ENCODE results near the gene TERT. TPM values are rescaled to one million over a fixed set of nuclear protein-coding genes. Genes with fewer than 3 reads are reported as not detected.
A peak's percentile ranks its signal among the peaks of the same experiment; 100 is the strongest.

Gene TERT
- total and polyA plus RNA-seq, 4 donors, result 0.06 to 0.50 (median 0.10) TPM; not detected in 1

DNA sequence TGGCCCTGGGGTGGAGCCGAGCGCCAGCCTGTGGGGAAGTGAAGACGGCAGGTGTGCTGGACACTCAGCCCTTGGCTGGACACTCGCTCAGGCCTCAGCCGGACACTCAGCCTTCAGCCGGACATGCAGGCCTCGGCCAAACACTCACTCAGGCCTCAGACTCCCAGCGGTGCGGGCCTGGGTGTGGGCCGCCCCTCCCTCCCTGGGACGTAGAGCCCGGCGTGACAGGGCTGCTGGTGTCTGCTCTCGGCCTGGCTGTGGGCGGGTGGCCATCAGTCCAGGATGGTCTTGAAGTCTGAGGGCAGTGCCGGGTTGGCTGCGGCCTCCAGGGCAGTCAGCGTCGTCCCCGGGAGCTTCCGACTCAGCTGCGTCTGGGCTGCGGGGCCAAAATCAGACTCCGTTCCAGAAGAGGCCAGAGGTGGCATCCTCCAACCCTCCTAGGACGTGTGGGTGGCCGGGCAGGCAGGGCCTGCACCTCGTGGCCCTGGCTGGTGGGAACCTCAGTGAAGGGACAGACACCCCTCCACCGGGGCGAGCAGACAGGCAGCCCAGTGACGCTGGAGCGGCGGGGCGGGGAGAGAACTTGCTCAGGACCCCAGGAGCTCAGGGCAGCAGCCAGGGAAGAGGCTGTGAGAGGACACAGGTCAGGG is 41.3 kb downstream of the TERT start:
- no peaks in the 10 kb centered on the region for H3K9me3 ChIP-seq (ENCODE audit: control insufficient read depth, insufficient read depth, low read length)
- peaks cover 3% of the 10 kb centered on the region for H3K27me3 ChIP-seq (ENCODE audit: control insufficient read depth, insufficient read depth, low read length)
- no peak for DNase-seq (ENCODE audit: low read depth in 4 of 6, low spot score in 6 of 6)
- no peak overlapping the region for H3K4me3 ChIP-seq (ENCODE audit: low read depth, low read length)
- H3K36me3 ChIP-seq (ENCODE audit: control insufficient read depth, insufficient read depth, low read length), result no peaks in the 10 kb centered on the region
- no peaks in the 10 kb centered on the region for H3K4me1 ChIP-seq (ENCODE audit: control insufficient read depth, insufficient read depth, low read length)
- no peak overlapping the region for H3K27ac ChIP-seq (ENCODE audit: low read depth, low read length)
- 91% methylated on average over 33 of the region's 33 CpGs for WGBS (ENCODE audit: insufficient coverage)

DNA sequence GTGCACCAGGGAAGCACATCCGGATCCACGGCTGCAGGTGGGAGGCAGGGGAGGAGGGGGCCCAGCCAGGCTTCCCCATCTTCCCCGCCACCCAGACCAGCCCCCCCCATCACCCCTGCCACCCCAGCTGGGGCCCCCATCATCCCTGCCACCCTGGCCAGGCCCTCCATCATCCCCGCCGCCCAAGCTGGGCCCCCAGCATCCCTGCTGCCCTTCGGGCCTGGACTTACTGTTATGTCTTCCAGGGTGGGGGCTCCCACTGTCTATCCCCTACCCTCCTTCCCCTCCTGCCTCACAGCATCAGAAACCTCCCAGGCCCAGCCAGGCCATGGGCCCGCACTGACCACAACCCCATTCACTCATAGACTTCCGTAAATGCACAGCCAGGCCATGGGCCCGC is 42.2 kb downstream of the TERT start:
- Histone ChIP-seq H3K27me3 (ENCODE audit: control insufficient read depth, insufficient read depth, low read length) (peaks cover 3% of the 10 kb centered on the region), H3K27ac (ENCODE audit: low read depth, low read length) (no peak overlapping the region), H3K9me3 (ENCODE audit: control insufficient read depth, insufficient read depth, low read length) (no peaks in the 10 kb centered on the region), H3K4me3 (ENCODE audit: low read depth, low read length) (no peak overlapping the region), H3K4me1 (ENCODE audit: control insufficient read depth, insufficient read depth, low read length) (no peaks in the 10 kb centered on the region), H3K36me3 (ENCODE audit: control insufficient read depth, insufficient read depth, low read length) (no peaks in the 10 kb centered on the region)
- WGBS (ENCODE audit: insufficient coverage), result 93% methylated on average over 6 of the region's 9 CpGs
- no peak for DNase-seq (ENCODE audit: low read depth in 4 of 6, low spot score in 6 of 6)

DNA sequence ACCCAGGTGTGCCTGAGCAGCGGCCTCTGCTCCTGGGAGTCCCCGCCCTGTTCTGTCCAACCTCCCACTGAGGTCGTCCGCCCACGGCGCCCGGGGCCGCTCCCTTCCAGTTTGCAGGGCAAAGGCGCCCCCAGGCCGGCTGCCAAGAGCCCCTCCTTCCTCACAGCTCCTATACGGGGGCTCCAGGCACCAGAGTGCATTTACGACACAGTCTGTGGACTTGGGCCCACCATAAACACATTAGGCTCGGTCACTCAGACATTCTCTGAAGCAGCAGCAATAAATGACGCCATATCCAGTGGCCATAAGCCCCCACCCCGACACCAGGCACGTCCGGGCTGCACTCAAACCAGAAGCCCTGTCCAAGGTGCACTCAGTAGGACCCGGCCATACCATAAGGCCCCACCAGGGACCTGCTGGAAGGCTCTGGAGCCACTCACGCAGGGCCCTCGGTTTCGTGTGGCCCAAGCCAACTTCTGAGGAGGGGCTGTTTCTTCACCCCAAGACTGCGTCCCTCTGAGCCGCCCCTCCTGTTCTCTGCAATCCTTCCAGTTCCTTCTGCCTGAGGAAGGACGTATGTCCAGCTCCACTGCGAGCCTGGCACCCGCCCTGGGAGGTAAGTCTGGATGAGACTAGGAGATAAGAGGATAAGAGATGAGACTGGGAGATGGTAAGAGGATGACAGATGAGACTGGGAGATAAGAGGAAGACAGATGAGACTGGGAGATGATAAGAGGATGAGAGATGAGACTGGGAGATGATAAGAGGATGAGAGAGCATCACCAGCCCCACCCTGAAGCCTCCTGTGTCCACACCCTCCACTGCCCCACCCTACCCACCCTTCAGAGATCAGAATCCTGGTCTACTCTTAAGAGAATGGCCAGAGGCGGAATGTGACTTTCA is 42.9 kb downstream of the TERT start:
- no peak overlapping the region for H3K4me3 ChIP-seq (ENCODE audit: low read depth, low read length)
- WGBS (ENCODE audit: insufficient coverage), result 70% methylated on average over 27 of the region's 27 CpGs
- H3K27ac ChIP-seq (ENCODE audit: low read depth, low read length), result no peak overlapping the region
- peaks cover 2% of the 10 kb centered on the region for H3K4me1 ChIP-seq (ENCODE audit: control insufficient read depth, insufficient read depth, low read length)
- DNase-seq (ENCODE audit: low read depth in 4 of 6, low spot score in 6 of 6), result no peak
- H3K27me3 ChIP-seq (ENCODE audit: control insufficient read depth, insufficient read depth, low read length), result peaks cover 5% of the 10 kb centered on the region
- H3K36me3 ChIP-seq (ENCODE audit: control insufficient read depth, insufficient read depth, low read length), result no peaks in the 10 kb centered on the region
- no peaks in the 10 kb centered on the region for H3K9me3 ChIP-seq (ENCODE audit: control insufficient read depth, insufficient read depth, low read length)

DNA sequence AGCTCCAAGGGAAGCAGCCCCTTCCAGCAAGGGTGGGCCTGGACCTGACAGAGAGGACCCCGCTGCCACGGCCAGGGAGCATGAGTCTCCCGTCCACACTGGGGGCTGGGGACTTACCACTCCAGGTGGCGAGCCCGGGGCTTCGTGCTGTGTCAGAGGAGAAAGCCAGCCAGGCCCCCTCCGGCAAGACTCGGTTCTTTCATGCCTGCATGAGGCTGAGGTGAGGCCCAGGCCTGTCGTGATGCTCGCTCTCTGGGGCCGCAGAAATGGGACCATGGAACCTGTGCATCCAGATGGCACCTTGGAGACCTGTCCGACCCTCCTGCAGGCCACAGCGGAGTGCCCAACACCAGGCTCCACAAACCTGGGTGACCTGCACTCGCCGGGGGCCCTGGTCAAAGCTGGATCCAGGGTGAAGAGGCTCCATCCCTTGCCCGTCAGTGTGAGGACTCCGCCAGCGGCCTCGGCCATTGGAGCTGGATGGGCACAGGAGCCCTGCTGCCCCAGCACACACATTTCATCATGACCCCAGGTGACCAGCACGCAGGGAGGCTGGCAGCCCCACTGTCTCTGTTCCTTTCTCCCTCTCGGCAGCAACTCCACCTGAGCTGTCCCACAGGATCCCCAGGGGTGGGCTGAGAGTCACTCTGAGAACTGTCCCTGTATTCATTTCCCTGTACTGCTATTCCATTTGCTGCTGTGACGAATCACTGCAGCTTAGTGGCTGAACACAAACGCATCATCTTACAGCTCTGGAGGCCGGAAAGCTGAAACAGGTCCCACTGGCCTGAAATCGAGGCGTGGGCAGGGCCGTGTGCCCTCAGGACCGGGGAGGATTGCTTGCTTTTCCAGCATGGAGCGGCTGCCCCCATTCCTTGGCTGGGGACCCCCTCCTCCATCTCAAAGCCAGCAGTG is 45.2 kb downstream of the TERT start:
- DNase-seq (ENCODE audit: low read depth in 4 of 6, low spot score in 6 of 6), result no peak
- 81% methylated on average over 29 of the region's 29 CpGs for WGBS (ENCODE audit: insufficient coverage)

DNA sequence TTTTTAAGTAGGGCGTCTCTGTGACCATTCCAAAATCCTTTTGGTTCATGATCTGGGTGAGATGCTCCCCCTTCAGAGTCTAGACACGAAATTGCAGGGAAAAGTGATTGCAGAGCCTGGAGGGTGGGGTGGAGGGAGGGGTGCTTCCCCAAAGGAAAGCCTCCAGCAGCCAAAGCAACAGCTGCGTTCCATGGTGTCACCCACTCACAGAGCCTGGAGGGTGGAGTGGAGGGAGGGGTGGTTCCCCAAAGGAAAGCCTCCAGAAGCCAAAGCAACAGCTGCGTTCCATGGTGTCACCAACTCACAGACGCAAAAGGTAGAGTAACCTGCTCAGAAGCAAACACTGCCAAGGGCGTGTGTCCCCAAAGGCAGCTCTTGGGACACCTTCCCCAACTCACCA is 47.1 kb downstream of the TERT start:
- H3K4me3 ChIP-seq (ENCODE audit: low read depth, low read length), result no peak overlapping the region
- no peaks in the 10 kb centered on the region for H3K9me3 ChIP-seq (ENCODE audit: control insufficient read depth, insufficient read depth, low read length)
- peaks cover 27% of the 10 kb centered on the region for H3K27me3 ChIP-seq (ENCODE audit: control insufficient read depth, insufficient read depth, low read length)
- 94% methylated on average over 4 of the region's 6 CpGs for WGBS (ENCODE audit: insufficient coverage)
- no peak overlapping the region for H3K27ac ChIP-seq (ENCODE audit: low read depth, low read length)
- no peaks in the 10 kb centered on the region for H3K36me3 ChIP-seq (ENCODE audit: control insufficient read depth, insufficient read depth, low read length)
- no peak for DNase-seq (ENCODE audit: low read depth in 4 of 6, low spot score in 6 of 6)
- peaks cover 17% of the 10 kb centered on the region for H3K4me1 ChIP-seq (ENCODE audit: control insufficient read depth, insufficient read depth, low read length)

More for the DNA sequence above, 45.2 kb downstream of the TERT start:
- H3K4me3 ChIP-seq (ENCODE audit: low read depth, low read length), result no peak overlapping the region
- peaks cover 22% of the 10 kb centered on the region for H3K27me3 ChIP-seq (ENCODE audit: control insufficient read depth, insufficient read depth, low read length)
- H3K36me3 ChIP-seq (ENCODE audit: control insufficient read depth, insufficient read depth, low read length), result no peaks in the 10 kb centered on the region
- peaks cover 17% of the 10 kb centered on the region for H3K4me1 ChIP-seq (ENCODE audit: control insufficient read depth, insufficient read depth, low read length)
- H3K27ac ChIP-seq (ENCODE audit: low read depth, low read length), result no peak overlapping the region
- no peaks in the 10 kb centered on the region for H3K9me3 ChIP-seq (ENCODE audit: control insufficient read depth, insufficient read depth, low read length)

DNA sequence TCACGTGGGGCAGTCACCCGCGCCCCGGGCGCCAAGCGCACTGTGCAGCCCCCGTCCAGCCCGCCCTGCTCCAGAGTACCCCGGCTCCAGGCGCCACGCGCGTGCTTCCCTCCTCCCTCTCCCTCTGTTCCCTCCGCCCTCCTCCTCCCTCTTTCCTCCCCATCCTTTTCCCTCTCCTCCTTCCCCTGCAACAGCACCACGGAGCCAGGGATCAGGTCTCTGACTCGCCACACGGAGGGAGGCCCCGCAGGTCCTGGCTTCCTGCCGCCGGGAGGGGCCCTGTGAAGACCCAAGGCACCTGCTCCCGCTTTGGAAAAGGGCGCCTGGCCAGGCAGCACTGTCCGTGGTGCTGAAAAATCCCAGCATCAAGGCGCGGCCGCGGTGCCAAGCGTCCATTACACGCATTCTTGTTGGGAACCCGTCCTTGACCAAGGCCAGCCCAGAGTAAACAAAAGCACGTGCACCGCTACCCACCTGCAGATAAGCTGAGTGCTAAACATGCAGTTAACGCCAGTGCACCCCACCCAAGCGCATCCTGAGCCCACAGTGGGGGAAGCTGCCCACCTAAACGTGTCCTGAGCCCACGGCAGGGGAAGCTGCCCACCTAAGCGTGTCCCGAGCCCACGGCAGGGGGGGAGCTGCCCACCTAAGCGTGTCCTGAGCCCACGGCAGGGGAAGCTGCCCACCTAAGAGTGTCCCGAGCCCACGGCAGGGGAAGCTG is 48.0 kb downstream of the TERT start:
- Histone ChIP-seq H3K27ac (ENCODE audit: low read depth, low read length) (no peak overlapping the region), H3K27me3 (ENCODE audit: control insufficient read depth, insufficient read depth, low read length) (peaks cover 27% of the 10 kb centered on the region), H3K36me3 (ENCODE audit: control insufficient read depth, insufficient read depth, low read length) (no peaks in the 10 kb centered on the region), H3K4me3 (ENCODE audit: low read depth, low read length) (no peak overlapping the region), H3K4me1 (ENCODE audit: control insufficient read depth, insufficient read depth, low read length) (peaks cover 17% of the 10 kb centered on the region), H3K9me3 (ENCODE audit: control insufficient read depth, insufficient read depth, low read length) (no peaks in the 10 kb centered on the region)
- peak in 2 of 6 donors; percentile 46 to 61 for DNase-seq (ENCODE audit: low read depth in 4 of 6, low spot score in 6 of 6)
- 21% methylated on average over 43 of the region's 43 CpGs for WGBS (ENCODE audit: insufficient coverage)

DNA sequence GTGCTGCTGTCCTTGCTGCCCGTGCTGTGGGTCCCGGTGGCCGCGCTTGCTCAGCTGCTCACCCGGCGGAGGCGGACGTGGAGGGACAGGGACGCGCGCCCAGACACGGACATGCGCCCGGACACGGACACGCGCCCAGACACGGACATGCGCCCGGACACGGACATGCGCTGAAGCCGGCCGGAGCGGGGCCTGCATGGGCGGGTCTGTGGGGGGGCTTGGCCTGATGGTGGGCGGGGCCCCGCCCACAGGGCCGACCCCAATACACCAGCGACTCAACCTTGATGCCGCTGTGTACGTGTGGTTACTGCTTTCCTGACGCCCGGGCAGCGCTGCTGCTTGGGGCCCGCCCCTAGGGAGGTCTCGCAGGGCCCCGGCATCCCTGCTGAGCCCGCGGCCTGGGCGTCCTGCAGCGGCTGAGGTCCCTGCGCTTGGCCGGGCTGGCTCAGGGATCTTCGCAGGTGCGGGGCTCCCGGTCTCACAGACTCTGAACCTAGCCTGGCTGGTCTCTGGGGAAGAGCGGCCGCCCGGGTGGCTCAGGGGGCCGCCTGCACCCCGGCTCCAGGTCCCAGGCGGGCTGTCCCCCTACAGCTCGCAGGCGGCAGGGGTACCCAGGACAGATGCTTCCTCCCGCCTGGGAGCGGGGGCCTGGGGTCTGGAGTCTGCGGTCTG is 48.8 kb downstream of the TERT start:
- no peak overlapping the region for H3K4me3 ChIP-seq (ENCODE audit: low read depth, low read length)
- peak in 3 of 6 donors; percentile 28 to 87 (median 36) for DNase-seq (ENCODE audit: low read depth in 4 of 6, low spot score in 6 of 6)
- no peaks in the 10 kb centered on the region for H3K36me3 ChIP-seq (ENCODE audit: control insufficient read depth, insufficient read depth, low read length)
- WGBS (ENCODE audit: insufficient coverage), result 20% methylated on average over 58 of the region's 58 CpGs
- H3K9me3 ChIP-seq (ENCODE audit: control insufficient read depth, insufficient read depth, low read length), result no peaks in the 10 kb centered on the region
- no peak overlapping the region for H3K27ac ChIP-seq (ENCODE audit: low read depth, low read length)
- H3K27me3 ChIP-seq (ENCODE audit: control insufficient read depth, insufficient read depth, low read length), result peaks cover 27% of the 10 kb centered on the region
- peaks cover 17% of the 10 kb centered on the region for H3K4me1 ChIP-seq (ENCODE audit: control insufficient read depth, insufficient read depth, low read length)

DNA sequence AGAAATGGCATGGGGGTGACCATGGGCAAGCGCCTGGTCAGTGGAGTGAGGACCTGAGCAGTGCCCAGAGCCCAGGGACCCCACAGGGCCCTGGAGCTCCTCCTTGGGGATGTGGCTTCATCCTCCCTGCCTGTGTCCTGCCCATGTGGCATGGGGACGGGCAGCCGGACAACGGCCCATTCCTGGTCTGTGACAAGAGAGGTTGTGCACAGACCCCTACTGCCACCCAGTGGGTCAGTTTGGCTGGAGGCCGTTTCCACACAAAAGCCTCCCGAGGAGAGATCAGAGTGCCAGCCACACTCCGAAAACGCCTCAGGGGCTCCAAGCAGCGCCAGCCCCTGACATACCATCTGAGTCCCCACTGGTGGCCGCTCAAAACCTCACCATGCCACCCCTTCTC is 49.9 kb downstream of the TERT start:
- H3K4me3 ChIP-seq (ENCODE audit: low read depth, low read length), result no peak overlapping the region
- H3K9me3 ChIP-seq (ENCODE audit: control insufficient read depth, insufficient read depth, low read length), result no peaks in the 10 kb centered on the region
- H3K27me3 ChIP-seq (ENCODE audit: control insufficient read depth, insufficient read depth, low read length), result peaks cover 27% of the 10 kb centered on the region
- 47% methylated on average over 9 of the region's 10 CpGs for WGBS (ENCODE audit: insufficient coverage)
- no peak overlapping the region for H3K27ac ChIP-seq (ENCODE audit: low read depth, low read length)
- H3K36me3 ChIP-seq (ENCODE audit: control insufficient read depth, insufficient read depth, low read length), result no peaks in the 10 kb centered on the region
- peaks cover 17% of the 10 kb centered on the region for H3K4me1 ChIP-seq (ENCODE audit: control insufficient read depth, insufficient read depth, low read length)
- DNase-seq (ENCODE audit: low read depth in 4 of 6, low spot score in 6 of 6), result peak in 1 of 6 donors; percentile 31
